ENCODE results near the gene TWNK.

TWNK gene

DNA sequence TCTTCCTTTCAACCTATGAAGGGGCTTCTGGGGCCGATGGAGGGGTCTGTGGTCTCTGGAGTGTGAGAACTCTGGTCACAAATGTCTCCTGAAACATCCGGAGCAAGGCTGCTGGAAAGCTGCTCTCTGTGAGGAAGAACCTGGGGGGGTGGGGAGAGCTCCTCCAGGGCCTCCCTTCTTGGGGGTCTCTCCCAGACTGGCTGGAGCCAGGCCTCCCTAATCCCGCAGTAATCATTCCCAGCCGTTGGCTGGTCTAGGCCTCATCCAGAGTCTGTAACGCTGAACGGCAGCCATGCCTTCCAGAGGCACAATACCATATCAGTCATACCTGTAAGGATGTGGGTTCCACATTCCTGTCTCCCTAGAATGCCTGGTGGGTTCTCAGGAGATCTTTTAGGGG, 7.8 kb downstream of the TWNK start:
- Mint-ChIP-seq H3K27ac (peak overlapping the region in 1 of 2 donors; percentile 36), H3K36me3 (ENCODE audit: insufficient read depth) (peaks cover 23% of the 10 kb centered on the region), H3K4me3 (no peak overlapping the region), H3K27me3 (no peaks in the 10 kb centered on the region), H3K4me1 (ENCODE audit: low read depth in 2 of 2) (peaks cover 17 to 21% of the 10 kb centered on the region in 2 donors), H3K9me3 (no peaks in the 10 kb centered on the region)
- DNase-seq, result no peak
- no peak for ATAC-seq (replicated peaks)

DNA sequence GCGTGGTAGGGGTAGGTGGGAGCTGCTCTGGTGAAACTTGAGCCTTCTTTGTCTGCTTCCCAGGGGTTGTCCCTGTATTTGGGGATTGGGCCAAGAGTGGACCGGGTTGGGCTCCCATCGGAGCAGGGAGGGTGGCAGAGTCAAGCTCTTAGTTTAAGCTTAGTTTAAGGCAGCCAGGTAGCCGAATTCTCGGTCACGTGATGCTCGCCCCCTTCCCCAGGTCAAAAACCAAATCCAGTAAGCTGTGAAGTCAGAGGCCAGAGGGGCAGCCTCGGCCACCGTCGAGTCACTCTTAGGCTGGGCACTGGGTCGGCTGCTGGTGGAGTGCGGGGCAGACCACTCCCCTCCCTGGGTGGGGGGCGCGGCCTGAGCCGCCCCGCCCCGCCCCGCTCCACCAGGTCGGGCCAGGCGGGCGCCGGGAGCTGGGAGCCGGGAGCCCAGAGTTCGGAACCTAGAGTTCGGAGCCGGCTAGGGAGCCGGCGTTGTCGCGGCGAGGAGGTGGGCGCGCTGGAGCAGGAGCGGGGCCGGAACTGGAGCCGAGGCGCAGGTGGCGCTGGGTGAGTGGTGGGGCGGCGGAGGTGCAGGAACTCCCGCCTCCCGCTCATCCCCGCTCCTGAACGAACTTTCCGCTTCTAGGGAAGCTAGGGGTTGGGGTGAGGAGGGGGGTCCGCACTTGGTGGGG, 9.5 kb downstream of the TWNK start:
- DNase-seq (peak; percentile 13 to 33 (median 29)), ATAC-seq (replicated peaks) (peak; percentile 18)
- H3K27me3 Mint-ChIP-seq, result no peaks in the 10 kb centered on the region
- H3K4me3 Mint-ChIP-seq, result peak overlapping the region; percentile 76 to 83
- H3K4me1 Mint-ChIP-seq (ENCODE audit: low read depth in 2 of 2), result peaks cover 20 to 23% of the 10 kb centered on the region in 2 donors
- H3K36me3 Mint-ChIP-seq (ENCODE audit: insufficient read depth), result peaks cover 17% of the 10 kb centered on the region
- H3K27ac Mint-ChIP-seq, result peak overlapping the region; percentile 76 to 84
- no peaks in the 10 kb centered on the region for H3K9me3 Mint-ChIP-seq

DNA sequence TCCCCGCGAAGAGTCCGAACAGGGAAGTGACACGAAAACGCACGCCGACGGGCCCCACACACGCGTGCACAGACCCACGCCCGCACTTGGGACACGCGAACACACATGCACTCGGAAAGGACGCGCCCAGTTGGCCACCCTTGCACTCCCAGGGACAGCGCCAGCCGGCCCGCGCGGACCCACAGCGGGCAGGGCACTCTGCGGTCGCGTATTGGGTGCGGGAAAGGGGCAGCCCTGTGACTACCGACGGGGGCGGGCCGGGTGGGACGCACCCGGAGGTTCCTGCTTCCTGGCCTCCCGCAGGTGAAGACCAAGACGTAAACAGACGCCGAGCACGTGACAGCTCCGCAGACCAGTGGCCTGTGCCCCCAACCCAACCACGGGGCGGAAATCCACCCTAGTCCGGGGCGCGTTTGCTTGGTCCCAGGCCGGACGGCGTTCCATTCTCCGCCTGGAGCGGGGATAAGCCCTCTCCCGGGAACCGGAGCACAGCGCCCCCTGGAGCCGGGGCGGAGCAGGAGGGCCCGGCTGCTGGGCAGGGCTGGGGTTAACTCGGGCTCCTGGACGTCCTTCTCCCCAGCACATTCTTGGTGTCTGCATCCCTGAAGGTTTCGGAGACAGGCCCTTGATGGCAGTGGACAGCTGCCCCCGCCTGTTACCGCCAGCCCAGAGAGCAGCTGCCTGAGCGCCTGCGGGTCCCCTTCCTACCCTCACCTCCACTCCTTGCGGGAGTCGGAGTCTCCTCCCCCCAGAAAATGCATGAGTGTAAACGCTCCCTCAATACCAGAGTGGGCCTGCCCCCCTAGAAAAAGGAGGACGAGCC, 10.2 kb downstream of the TWNK start:
- no peaks in the 10 kb centered on the region for H3K27me3 Mint-ChIP-seq
- peak overlapping the region; percentile 36 to 54 for H3K27ac Mint-ChIP-seq
- peaks cover 12% of the 10 kb centered on the region for H3K36me3 Mint-ChIP-seq (ENCODE audit: insufficient read depth)
- DNase-seq (peak; percentile 64 to 72 (median 66)), ATAC-seq (replicated peaks) (peak; percentile 47)
- peaks cover 20 to 23% of the 10 kb centered on the region in 2 donors for H3K4me1 Mint-ChIP-seq (ENCODE audit: low read depth in 2 of 2)
- no peaks in the 10 kb centered on the region for H3K9me3 Mint-ChIP-seq
- peak overlapping the region; percentile 76 to 83 for H3K4me3 Mint-ChIP-seq

DNA sequence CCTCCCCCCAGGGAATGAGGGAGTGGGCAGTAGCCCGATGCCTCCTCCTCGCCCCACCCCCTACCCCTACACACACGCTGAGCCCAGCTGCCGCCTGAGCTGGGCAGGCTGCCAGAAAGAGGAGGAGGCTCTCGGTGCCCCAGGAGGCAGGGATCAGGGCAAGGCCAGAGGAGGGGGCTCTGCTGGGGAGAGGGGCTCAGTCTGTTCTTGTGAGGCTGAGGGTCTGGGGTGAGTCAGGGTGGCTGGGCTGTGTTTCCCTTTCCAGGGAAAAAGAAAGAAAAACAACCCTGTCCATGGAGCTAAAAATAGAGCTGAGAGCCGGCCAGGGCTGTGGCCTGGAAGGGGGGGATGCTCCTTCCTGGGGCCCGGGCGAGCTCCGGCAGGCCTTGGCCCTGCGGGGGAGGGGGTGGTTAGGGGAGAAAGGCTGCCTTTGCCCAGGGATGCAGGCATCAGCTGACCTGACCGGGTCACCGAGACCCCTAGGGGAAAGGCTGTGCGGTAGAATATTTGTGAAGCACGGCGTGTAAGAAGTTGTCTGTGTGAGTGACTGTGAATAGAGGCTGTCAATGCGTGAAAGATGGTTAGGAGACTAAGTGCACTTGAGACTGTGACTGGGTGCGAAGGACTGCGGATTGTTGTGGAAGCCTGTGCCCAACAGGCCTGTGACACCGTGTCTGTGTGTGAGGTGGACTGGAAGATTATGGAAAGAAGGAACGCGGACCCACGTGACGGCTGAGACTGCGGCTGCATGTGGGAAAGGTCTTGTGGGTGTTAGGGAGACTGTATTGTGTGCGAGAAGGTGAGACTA, 11.0 kb downstream of the TWNK start:
- H3K36me3 Mint-ChIP-seq (ENCODE audit: insufficient read depth), result peaks cover 8% of the 10 kb centered on the region
- peak overlapping the region; percentile 76 to 83 for H3K4me3 Mint-ChIP-seq
- H3K9me3 Mint-ChIP-seq, result no peaks in the 10 kb centered on the region
- ATAC-seq (replicated peaks) (peak; percentile 33), DNase-seq (peak; percentile 26 to 46 (median 44))
- H3K4me1 Mint-ChIP-seq (ENCODE audit: low read depth in 2 of 2), result peaks cover 20 to 23% of the 10 kb centered on the region in 2 donors
- H3K27ac Mint-ChIP-seq, result peak overlapping the region; percentile 36 to 55
- H3K27me3 Mint-ChIP-seq, result no peaks in the 10 kb centered on the region

DNA sequence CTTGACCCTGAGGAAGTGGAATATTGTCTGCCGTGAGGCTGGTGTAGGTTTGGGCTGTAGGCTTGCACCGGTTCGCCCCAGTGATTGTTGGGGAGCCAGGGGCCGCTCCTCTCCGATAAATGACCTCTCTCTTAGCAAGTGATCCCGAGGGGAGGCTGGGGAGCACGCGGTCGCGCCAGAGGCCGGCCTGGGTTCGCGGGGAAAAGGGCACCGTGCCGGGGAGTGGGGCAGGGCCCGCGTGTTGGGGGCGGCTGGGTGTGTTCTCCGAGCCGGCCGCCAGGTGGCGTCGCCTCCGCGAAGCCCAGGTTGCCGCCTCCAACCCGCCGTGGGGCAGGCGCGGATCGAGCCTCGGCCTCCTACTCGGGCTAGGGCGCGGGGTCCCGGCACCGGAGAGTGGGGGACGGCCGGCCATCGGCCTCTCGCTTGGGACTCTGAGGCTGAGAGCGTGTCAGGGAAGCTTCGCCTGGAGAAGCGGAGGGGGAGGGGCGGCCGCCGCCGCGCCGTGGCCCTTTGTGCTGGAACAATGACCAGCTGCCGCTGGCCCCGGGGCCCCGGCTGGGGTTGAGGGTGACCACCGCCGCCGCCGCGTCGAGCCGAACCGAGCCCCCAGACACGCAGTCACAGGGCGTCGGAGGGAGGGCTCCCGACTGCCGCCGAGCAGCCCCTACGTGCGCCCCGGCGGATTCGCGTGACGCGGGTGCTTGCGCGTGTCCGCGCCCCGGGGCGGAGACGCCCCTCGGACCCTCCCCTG, 11.8 kb downstream of the TWNK start:
- Mint-ChIP-seq H3K27ac (peak overlapping the region; percentile 36 to 55), H3K36me3 (ENCODE audit: insufficient read depth) (peaks cover 8% of the 10 kb centered on the region), H3K27me3 (no peaks in the 10 kb centered on the region), H3K4me3 (peak overlapping the region; percentile 76 to 83), H3K9me3 (no peaks in the 10 kb centered on the region), H3K4me1 (ENCODE audit: low read depth in 2 of 2) (peaks cover 20 to 23% of the 10 kb centered on the region in 2 donors)
- DNase-seq, result peak; percentile 72 to 81 (median 78)
- ATAC-seq (replicated peaks), result peak; percentile 73

DNA sequence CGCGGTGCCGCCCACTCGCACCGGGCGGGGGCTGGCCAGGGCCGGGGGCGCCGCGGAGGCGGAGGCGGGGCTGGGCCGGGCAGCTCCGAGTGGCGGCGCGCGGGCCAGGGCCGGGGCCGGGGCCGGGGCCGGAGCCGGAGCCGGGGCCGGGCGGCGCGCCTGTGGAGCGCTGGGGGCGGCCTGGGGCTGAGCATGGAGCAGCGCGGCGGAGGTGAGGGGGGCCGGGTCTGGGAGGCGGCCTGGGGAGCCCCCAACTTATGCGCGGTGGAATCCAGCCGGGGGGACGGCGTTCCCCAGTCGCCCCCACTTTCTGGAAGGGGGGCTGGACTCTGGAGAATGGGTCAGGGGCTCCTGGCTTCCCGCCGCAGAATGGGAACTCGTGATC, 12.4 kb downstream of the TWNK start, which contains the start of gene LZTS2:
Gene LZTS2, plus strand, starts transcription at position 67 of the 385 bp plus-strand sequence. CDS start 2,731 bp downstream, outside the sequence.
- no peaks in the 10 kb centered on the region for H3K27me3 Mint-ChIP-seq
- H3K4me3 Mint-ChIP-seq, result peak within 1 kb of the TSS; percentile 76 to 83
- H3K4me1 Mint-ChIP-seq (ENCODE audit: low read depth in 2 of 2), result peaks cover 20 to 23% of the 10 kb centered on the region in 2 donors
- H3K27ac Mint-ChIP-seq, result peak within 1 kb of the TSS; percentile 36 to 84
- no peak for DNase-seq
- H3K36me3 Mint-ChIP-seq (ENCODE audit: insufficient read depth), result peaks cover 8% of the 10 kb centered on the region
- no peaks in the 10 kb centered on the region for H3K9me3 Mint-ChIP-seq
- no peak for ATAC-seq (replicated peaks)

DNA sequence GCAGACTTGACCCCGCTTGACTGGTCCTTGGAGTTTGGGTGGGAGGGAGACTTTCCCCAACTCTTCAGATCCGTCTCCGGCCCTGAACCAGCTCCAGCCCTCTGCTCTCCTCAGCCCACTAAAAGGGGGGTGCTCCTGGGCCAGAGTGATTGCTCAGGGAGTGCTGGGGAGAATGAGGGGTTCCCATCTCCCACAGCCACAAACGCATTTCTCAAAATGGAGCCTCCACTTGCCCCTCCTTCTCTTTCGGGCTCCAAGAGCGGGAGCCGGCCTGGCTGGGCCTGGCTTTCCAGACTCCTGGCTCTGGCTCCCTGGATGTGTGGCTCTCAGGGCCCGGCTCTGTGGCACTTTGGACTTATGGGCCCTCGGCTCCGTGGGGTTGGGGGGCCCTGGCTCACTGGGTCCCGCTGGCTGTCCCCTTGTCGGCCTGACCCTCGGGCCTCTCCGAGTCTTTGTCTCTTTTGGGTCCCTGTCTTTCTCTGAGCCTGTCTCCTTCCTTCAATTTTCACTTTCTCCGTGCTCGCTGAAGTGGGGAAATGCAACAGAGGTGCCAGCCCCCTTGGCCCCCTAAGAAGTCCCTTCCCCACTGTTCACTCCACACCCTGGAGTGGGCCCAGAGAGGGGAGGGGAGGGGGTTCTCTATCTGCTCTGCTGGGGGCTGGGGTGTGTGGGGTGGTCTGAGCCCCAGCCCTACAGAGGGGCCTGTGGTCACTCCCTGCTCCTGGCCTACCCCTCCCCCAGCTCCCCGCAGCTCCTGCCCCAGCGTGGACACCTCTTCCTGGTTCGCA, 13.0 kb downstream of the TWNK start:
- Mint-ChIP-seq H3K4me1 (ENCODE audit: low read depth in 2 of 2) (peaks cover 20 to 23% of the 10 kb centered on the region in 2 donors), H3K4me3 (peak overlapping the region; percentile 45 to 78), H3K27me3 (no peaks in the 10 kb centered on the region), H3K36me3 (ENCODE audit: insufficient read depth) (peaks cover 11% of the 10 kb centered on the region), H3K27ac (peak overlapping the region in 1 of 2 donors; percentile 84), H3K9me3 (no peaks in the 10 kb centered on the region)
- no peak for ATAC-seq (replicated peaks)
- no peak for DNase-seq

DNA sequence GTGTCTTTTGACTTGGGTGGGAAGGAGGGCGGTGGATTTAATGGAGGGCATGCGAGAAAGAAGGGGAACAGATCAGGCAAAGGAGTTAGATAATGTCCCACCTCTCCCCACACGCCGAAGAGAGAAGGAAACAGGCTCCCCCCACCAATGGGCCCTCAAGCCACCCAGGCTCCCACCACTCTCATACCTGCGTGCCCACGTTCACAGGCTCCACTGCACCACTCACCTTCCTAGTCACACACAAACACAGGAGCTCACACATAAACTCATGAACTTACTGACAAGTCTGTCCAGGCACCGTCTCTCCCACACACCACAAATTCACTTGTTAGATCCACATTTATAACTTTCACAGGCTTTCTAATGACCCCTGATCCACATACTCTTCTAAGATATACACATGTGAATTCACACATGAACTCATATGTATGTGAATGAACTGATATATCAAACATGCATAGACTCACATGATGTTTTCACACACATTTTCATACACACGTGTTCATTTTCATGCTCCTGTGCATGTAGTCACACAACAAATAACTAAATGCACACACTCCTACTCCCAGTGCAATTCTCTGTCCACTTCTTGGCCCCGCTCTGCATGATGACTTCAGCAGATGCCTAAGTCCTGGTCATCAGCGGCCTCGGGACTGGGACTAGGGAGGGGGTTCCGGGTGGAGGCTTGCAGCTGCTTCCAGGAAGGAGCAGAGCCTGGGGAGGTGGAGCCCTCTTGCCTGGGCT, 13.7 kb downstream of the TWNK start:
- ATAC-seq (replicated peaks), result no peak
- Mint-ChIP-seq H3K27ac (peak overlapping the region in 1 of 2 donors; percentile 84), H3K9me3 (no peaks in the 10 kb centered on the region), H3K36me3 (ENCODE audit: insufficient read depth) (peaks cover 10% of the 10 kb centered on the region), H3K27me3 (no peaks in the 10 kb centered on the region), H3K4me3 (peak overlapping the region; percentile 45 to 78), H3K4me1 (ENCODE audit: low read depth in 2 of 2) (peaks cover 20 to 21% of the 10 kb centered on the region in 2 donors)
- DNase-seq, result no peak

DNA sequence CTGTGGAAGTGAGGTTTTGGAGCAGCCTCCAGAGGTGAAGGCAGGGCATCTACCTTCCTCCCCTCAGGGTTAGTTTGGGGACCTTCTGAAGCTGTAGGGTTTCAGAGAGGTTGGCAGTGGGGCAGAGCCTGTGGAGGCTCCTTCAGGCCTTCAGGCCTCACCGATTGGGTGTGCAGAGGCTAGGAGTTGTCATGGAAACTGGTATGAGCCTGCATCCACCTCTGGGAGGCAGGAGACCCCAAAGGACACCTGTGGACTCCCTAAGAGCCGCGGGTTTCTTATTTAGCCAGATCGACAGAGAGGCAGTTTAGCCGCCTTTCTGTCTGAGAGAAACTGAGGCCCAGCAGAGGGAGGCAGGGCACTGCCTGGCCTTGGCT, 14.3 kb downstream of the TWNK start:
- Mint-ChIP-seq H3K27me3 (no peaks in the 10 kb centered on the region), H3K9me3 (no peaks in the 10 kb centered on the region), H3K27ac (no peak overlapping the region), H3K4me1 (ENCODE audit: low read depth in 2 of 2) (peaks cover 16% of the 10 kb centered on the region in 2 donors), H3K4me3 (no peak overlapping the region), H3K36me3 (ENCODE audit: insufficient read depth) (peaks cover 6% of the 10 kb centered on the region)
- DNase-seq, result no peak
- ATAC-seq (replicated peaks), result no peak

DNA sequence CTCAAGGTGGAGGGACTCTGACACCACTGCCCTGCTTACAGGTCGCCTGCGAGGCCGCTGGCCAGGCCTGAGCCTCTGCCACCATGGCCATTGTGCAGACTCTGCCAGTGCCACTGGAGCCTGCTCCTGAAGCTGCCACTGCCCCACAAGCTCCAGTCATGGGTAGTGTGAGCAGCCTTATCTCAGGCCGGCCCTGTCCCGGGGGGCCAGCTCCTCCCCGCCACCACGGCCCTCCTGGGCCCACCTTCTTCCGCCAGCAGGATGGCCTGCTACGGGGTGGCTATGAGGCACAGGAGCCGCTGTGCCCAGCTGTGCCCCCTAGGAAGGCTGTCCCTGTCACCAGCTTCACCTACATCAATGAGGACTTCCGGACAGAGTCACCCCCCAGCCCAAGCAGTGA, 15.1 kb downstream of the TWNK start:
- DNase-seq, result no peak
- Mint-ChIP-seq H3K4me3 (no peak overlapping the region), H3K4me1 (ENCODE audit: low read depth in 2 of 2) (peaks cover 14 to 15% of the 10 kb centered on the region in 2 donors), H3K36me3 (ENCODE audit: insufficient read depth) (peaks cover 3% of the 10 kb centered on the region), H3K27ac (no peak overlapping the region), H3K9me3 (no peaks in the 10 kb centered on the region), H3K27me3 (no peaks in the 10 kb centered on the region)
- no peak for ATAC-seq (replicated peaks)

DNA sequence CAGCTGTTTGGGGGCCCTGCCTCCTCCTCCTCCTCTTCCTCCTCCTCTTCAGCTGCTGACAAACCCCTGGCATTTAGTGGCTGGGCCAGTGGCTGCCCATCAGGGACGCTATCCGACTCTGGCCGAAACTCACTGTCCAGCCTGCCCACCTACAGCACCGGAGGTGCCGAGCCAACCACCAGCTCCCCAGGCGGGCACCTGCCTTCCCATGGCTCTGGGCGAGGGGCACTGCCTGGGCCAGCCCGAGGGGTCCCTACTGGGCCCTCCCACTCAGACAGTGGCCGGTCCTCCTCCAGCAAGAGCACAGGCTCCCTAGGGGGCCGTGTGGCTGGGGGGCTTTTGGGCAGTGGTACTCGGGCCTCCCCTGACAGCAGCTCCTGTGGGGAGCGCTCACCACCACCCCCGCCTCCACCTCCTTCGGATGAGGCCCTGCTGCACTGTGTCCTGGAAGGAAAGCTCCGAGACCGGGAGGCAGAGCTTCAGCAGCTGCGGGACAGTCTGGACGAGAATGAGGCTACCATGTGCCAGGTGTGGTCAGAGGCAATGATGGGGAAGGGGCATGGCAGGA, 16.4 kb downstream of the TWNK start:
- peaks cover 6 to 8% of the 10 kb centered on the region in 2 donors for H3K4me1 Mint-ChIP-seq (ENCODE audit: low read depth in 2 of 2)
- H3K27me3 Mint-ChIP-seq, result no peaks in the 10 kb centered on the region
- peaks cover 3% of the 10 kb centered on the region for H3K36me3 Mint-ChIP-seq (ENCODE audit: insufficient read depth)
- ATAC-seq (replicated peaks) (no peak), DNase-seq (no peak)
- no peaks in the 10 kb centered on the region for H3K9me3 Mint-ChIP-seq
- H3K27ac Mint-ChIP-seq, result no peak overlapping the region
- no peak overlapping the region for H3K4me3 Mint-ChIP-seq
